Amygdala (tissue), 56 donors: ENCODE measurements around the gene MAPKAPK2.
A peak's percentile ranks its signal among the peaks of the same experiment; 100 is the strongest.

Experiments
- DNase-seq, 56 donors: peaks; one replicate each; lab custom pipeline; 2025; lab: John Stamatoyannopoulos, UW

The MAPKAPK2 gene

GRCh38 chr1:206658981-206659273 is 25.8 kb upstream of the MAPKAPK2 start:
- DNase-seq = peak in 4 of 56 donors; percentile 10 to 62 (median 37)

GRCh38 chr1:206660136-206660535 is 24.6 kb upstream of the MAPKAPK2 start:
- no peak for DNase-seq

- no peak for DNase-seq
These were observed 23.4 kb upstream of the MAPKAPK2 start for GRCh38 chr1:206661161-206661820.

- DNase-seq = no peak
These were observed 22.2 kb upstream of the MAPKAPK2 start for GRCh38 chr1:206662396-206663092.

GRCh38 chr1:206663362-206663761 is 21.3 kb upstream of the MAPKAPK2 start:
- DNase-seq = no peak

- DNase-seq = peak in 34 of 56 donors; percentile 14 to 69 (median 32)
These were observed 20.7 kb upstream of the MAPKAPK2 start for GRCh38 chr1:206663832-206664652.

GRCh38 chr1:206664740-206665139 is 20.0 kb upstream of the MAPKAPK2 start:
- no peak for DNase-seq

- no peak for DNase-seq
These were observed 18.6 kb upstream of the MAPKAPK2 start for GRCh38 chr1:206666031-206666561.

GRCh38 chr1:206666954-206667665 is 17.6 kb upstream of the MAPKAPK2 start:
- no peak for DNase-seq

- DNase-seq = no peak
These were observed 16.4 kb upstream of the MAPKAPK2 start for GRCh38 chr1:206668351-206668750.

- DNase-seq = no peak
These were observed 15.8 kb upstream of the MAPKAPK2 start for GRCh38 chr1:206668874-206669410.

- DNase-seq = no peak
These were observed 12.6 kb upstream of the MAPKAPK2 start for GRCh38 chr1:206672011-206672688.

GRCh38 chr1:206672844-206673758 is 11.6 kb upstream of the MAPKAPK2 start:
- peak in 1 of 56 donors; percentile 9 for DNase-seq

- no peak for DNase-seq
These were observed 10.5 kb upstream of the MAPKAPK2 start for GRCh38 chr1:206674236-206674635.

- no peak for DNase-seq
These were observed 9.9 kb upstream of the MAPKAPK2 start for GRCh38 chr1:206674745-206675175.

GRCh38 chr1:206676499-206676898 is 8.2 kb upstream of the MAPKAPK2 start:
- no peak for DNase-seq

GRCh38 chr1:206678490-206678889 is 6.2 kb upstream of the MAPKAPK2 start:
- no peak for DNase-seq

GRCh38 chr1:206679738-206680211 is 4.9 kb upstream of the MAPKAPK2 start:
- DNase-seq = no peak
